GM19455 (cell line): ENCODE results near the gene HMX1.

Experiments
- ATAC-seq: cut with Tn5 transposase; IDR thresholded peaks from one replicate; pipeline ENCODE4 v1.9.1; 2021; ENCODE audit not compliant: unreplicated experiment

HMX1 gene

DNA sequence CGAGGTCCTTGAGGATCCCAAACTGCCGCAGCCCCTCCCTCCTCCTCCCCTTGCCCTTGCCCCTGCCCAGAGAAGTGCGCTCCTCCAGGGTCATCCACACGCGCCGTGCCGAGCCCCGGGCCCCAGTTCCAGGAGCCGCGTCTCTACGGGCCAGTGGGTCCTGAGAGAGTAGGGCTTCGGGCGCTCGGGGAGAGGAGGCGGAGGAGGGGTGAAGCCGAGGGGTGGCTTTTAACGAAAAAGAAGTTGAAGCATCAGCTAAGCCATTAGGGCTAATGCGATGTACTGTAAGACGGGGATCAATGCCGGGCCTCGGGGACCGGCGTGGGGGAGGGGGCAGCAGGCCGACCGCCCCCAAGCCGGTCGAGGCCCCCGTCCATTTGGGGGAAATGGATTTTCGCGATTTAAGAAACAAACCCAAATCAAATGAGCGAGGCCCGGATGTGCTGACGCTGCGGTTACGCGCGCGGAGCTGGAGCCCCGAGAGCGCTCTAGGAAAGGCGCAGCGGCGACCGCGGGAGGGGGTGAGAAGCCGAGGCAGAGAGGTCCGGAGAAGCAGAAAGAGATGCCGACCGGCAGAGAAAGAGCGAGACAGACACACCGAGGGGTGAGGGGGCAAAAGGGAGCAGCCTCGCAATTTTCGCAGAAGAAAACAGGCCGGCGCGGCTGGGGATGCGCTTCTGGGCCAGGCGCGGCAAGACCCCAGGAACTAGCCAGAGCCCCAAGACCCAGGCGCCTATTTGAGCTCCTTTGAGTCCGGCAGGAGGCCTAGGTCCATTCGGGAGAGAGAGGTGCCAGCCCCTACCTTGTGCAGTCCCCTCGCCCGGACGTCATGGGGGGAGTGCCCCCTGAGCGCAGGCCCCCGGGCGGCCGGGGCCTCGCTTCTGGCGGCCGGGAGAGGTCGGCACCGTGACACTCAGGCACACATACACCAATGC is 13.6 kb downstream of the HMX1 start:
- ATAC-seq, result no peak

DNA sequence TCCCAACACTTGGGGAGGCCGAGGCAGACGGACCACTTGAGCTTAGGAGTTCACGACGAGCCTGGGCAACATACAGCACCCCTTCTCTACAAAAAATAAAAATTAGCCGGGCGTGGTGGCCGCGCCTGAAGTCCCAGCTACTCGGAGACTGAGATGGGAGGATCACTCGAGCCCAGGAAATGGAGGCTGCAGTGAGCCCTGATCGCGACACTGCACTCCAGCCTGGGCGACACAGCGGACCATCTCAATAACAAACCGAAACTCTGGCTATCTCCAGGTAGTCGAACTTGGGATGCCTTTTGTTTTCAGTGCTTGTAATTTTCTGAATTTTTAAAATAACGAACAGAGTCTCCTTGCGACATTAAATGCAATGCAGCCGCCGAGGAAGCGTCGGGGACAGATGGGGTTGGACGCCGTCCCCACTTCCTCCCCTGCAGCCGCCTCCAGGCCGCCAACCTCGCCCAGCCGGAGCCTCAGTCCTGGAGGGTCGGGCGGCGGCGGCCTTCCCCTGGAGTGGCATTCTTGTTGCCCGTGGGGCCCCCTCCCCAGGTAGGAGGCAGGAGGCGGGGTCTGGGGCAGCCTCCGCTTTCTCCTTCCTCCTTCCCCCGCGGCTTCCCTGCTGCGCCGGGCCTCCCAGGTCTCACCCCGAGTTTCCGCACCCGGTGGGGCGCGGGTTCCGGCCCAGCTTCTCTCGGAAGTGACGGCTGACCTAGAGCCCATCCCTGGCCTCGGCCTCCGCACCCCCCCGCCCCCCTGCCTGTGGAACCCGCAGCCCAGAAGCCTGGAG is 14.6 kb downstream of the HMX1 start:
- ATAC-seq, result no peak

GRCh38 chr4:8855818-8856245 is 15.8 kb downstream of the HMX1 start:
- no peak for ATAC-seq

DNA sequence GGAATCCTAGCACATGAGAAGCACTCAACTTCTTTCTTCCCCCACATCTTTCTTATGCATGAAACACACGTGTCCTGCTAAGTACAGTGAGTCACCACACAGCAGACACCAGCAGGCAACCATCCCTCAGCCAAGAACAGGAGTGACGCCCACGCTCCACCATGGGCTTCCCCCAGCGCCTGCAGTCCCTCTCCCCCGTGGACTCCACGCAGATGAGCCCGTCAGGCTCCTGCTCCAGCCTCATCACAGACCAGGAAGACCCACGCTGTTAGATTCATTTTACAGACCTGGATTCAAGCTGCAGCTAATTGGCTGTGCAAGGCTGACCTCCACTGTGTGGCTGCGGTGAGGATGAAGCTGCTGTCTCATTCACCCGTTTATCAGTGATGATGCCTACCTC is 16.7 kb downstream of the HMX1 start:
- ATAC-seq, result no peak

GRCh38 chr4:8854016-8854415 is 17.6 kb downstream of the HMX1 start:
- no peak for ATAC-seq

GRCh38 chr4:8853249-8853648 is 18.4 kb downstream of the HMX1 start:
- no peak for ATAC-seq

- no peak for ATAC-seq
Measured at GRCh38 chr4:8852118-8852704, 19.4 kb downstream of the HMX1 start.

DNA sequence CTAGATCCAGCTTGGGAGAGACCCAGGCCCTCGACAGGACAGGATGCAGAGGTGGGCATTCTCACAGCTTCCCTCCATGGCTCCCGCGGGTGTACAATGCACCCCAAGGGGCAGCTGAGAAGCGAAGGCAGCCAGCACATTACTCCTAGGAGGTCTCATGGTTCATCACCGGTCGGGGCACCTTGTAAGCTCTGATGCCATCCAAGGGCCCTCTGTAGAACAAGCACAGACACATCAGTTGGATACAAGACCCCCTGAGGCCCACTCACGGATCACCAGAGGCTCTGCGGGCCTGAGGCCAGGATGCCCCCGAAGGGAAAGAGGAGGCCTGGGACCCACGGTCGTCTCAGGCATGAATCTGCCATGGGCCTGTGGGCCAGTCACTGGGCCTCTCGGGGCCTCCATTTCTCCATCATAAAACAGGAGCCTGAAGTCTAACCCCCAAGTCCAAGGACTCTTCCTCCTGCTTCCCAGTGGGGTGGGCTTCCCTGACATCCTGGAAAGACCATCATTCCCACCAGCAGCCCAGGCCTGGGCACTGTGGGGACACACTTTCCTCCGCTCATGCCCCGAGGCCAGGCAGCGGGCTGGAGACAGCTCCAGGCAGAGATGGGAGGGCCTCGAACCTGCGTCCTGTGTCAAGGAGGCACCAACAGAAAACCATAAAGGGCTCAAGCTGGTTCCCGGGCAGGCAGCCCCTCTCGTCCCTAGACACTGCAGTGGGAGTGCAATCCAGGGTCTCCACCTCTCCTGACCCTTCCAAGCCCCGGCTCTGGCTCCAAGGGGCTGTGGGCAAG is 20.1 kb downstream of the HMX1 start:
- no peak for ATAC-seq

- no peak for ATAC-seq
Measured at GRCh38 chr4:8850830-8851188, 20.8 kb downstream of the HMX1 start.

GRCh38 chr4:8850074-8850829 is 21.4 kb downstream of the HMX1 start:
- no peak for ATAC-seq

- ATAC-seq, result no peak
Measured at GRCh38 chr4:8849266-8850073, 22.2 kb downstream of the HMX1 start.

- ATAC-seq, result no peak
Measured at GRCh38 chr4:8848507-8849265, 23.0 kb downstream of the HMX1 start.

DNA sequence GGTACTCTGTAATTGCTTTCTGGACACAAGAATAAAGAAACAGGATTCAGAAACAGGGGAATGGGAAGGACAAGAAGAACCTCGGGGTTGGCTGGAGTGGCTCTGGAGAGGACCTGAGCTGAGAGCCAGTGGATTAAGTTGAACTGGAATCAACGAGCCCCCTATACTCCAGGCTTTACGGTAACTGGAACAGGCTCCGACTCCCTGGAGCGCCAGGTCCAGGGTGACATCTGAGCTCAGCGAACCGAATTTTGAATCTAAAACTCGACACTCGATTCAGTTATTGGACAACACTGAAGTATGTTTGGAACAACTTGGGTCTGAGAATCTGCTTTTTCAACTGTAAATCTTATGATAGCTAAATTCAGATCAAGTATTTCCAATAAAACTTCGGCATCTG is 23.9 kb downstream of the HMX1 start:
- ATAC-seq, result no peak

GRCh38 chr4:8847331-8847730 is 24.3 kb downstream of the HMX1 start:
- no peak for ATAC-seq

DNA sequence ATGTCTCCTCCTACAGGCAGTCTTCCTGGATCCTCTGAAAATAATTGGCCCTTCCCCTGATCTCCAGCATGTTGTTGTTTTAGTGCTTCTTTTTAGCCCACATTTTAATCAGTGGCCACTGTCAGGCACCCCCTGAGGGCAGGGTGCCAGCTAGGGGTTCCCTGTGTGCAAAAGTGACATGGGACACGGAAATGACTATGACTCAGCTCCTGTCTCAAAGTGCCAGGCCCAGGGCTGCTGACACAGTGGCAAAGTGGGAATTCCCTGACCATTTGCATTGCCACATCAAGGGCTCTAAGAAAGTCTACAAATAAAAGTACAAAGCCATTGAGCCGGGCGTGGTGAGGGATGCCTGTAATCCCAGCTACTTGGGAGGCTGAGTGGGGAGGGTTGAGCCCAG is 24.8 kb downstream of the HMX1 start:
- ATAC-seq, result no peak

- no peak for ATAC-seq
Measured at GRCh38 chr4:8846046-8846720, 25.5 kb downstream of the HMX1 start.

GRCh38 chr4:8844976-8845690 is 26.5 kb downstream of the HMX1 start:
- no peak for ATAC-seq

- no peak for ATAC-seq
Measured at GRCh38 chr4:8843597-8843996, 28.0 kb downstream of the HMX1 start.
